ENCODE measurements around the gene FNDC10.
"Not testable (repeated sequence)": the region's sequence is repeated elsewhere in the genome, so short reads cannot be mapped to it uniquely, and the experiment has no call there.

DNA sequence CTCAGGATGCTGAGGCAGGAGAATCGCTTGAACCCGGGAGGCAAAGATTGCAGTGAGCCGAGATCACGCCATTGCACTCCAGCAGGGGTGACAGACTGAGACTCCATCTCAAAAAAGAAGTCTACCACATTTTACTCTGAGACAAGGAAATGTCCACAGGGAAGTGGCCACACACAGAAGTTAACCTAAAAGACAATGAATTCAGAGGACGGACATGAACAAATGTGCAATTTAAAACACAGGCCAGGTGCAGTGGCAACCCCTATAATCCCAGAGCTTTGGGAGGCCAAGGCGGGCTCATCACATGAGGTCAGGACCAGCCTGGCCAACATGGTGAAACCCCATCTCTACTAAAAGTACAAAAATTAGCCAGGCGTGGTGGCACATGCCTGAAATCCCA lies 42.2 kb downstream of the FNDC10 start:
- TF ChIP-seq OSR1 (CRISPR knock-in tag; IDR thresholded peaks at IDR 0.05); ZFP3 (CRISPR knock-in tag; IDR thresholded peaks at IDR 0.05); BACH2 (CRISPR knock-in tag; IDR thresholded peaks at IDR 0.05; ENCODE audit: borderline replicate concordance): not testable (repeated sequence)
- TF ChIP-seq, protein P1, sequence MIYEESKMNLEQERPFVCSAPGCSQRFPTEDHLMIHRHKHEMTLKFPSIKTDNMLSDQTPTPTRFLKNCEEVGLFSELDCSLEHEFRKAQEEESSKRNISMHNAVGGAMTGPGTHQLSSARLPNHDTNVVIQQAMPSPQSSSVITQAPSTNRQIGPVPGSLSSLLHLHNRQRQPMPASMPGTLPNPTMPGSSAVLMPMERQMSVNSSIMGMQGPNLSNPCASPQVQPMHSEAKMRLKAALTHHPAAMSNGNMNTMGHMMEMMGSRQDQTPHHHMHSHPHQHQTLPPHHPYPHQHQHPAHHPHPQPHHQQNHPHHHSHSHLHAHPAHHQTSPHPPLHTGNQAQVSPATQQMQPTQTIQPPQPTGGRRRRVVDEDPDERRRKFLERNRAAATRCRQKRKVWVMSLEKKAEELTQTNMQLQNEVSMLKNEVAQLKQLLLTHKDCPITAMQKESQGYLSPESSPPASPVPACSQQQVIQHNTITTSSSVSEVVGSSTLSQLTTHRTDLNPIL (CRISPR knock-in tag; IDR thresholded peaks at IDR 0.05; ENCODE audit: low read depth), result not testable (repeated sequence)
